Mucosa of descending colon (tissue), 3 donors: ENCODE results near the gene TMEM52B. TPM values are rescaled to one million over a fixed set of nuclear protein-coding genes. Genes with fewer than 3 reads are reported as not detected.

Source experiments
- ATAC-seq: fragments of 200-7000 bp; cut with Tn5 transposase; one replicate; pipeline ENCODE4 v1.9.1; 2020; ENCODE audit warnings: mild to moderate bottlenecking, moderate library complexity
- DNase-seq, 3 donors: peaks; one replicate each; pipeline ENCODE4 v3.0.0-alpha.2; 2020
- H3K36me3 ChIP-seq: fragments of 200-600 bp; one replicate; pipeline ENCODE4 v1.8.0; 2021; ENCODE audit warnings: low read depth, mild to moderate bottlenecking
- H3K4me1 ChIP-seq: fragments of 200-600 bp; one replicate; pipeline ENCODE4 v1.8.0; 2021; ENCODE audit warnings: low read depth, mild to moderate bottlenecking
- H3K4me3 ChIP-seq: fragments of 200-600 bp; one replicate; pipeline ENCODE4 v1.8.0; 2021; ENCODE audit warnings: mild to moderate bottlenecking
- H3K9me3 ChIP-seq: fragments of 200-600 bp; one replicate; pipeline ENCODE4 v1.8.0; 2021; ENCODE audit warnings: mild to moderate bottlenecking
- CTCF ChIP-seq: fragments of 200-600 bp; IDR thresholded peaks from one replicate; pipeline ENCODE4 v1.8.0; 2022; ENCODE audit warnings: antibody characterized with exemption, mild to moderate bottlenecking
- intact Hi-C, 2 donors: fragments of 100-400 bp; cut with DNase I in 1 of 2; cut with micrococcal nuclease in 1 of 2; formaldehyde crosslinking; loops; one replicate each; pipeline versions ENCODE4 v1.11.0 to v1.11.1; 2022; cut with DNase I, micrococcal nuclease
- total RNA-seq, 3 donors: library from RNA; stranded (reverse); fragmentation: NEBNext Ultra II Directional in 2 of 3; extraction: Animal tissue kit (Norgen Biotek cat#: 25700) in 2 of 3; gene quantifications; one replicate each; pipeline versions ENCODE4 v1.2.1 to v1.2.4, GENCODE V29; 2021 to 2023
- donor health status: DM: no; HTN: no; CAD: no; lungs with moderate emphysema.
- donor health status: DM: no; HTN: no; CAD: no.
- donor health status: DM: no; HTN: yes; CAD: no.

Gene TMEM52B
- total RNA-seq, 3 donors from 2014 or later, result 0.10 TPM; not detected in 2

GRCh38 chr12:10136637-10137205 lies 42.1 kb upstream of the TMEM52B start:
- intact Hi-C loops, result no loop called here
- Histone ChIP-seq H3K4me1 (no peaks in the 10 kb centered on the region), H3K36me3 (no peaks in the 10 kb centered on the region), H3K9me3 (no peaks in the 10 kb centered on the region), H3K4me3 (no peak overlapping the region)
- no peak for DNase-seq
- no peak for TF ChIP-seq CTCF
- ATAC-seq, result no peak

- Histone ChIP-seq H3K4me1 (no peaks in the 10 kb centered on the region), H3K9me3 (no peaks in the 10 kb centered on the region), H3K36me3 (no peaks in the 10 kb centered on the region), H3K4me3 (no peak overlapping the region)
- intact Hi-C loops, result loop anchor here in 1 of 2 donors (5.0 kb wide), 1 partner anchor 108 kb away; the partner anchor contains the start of gene CLEC9A
- DNase-seq (peak in 1 of 3 donors; percentile 30), ATAC-seq (no peak)
- TF ChIP-seq CTCF, result no peak
Measured at GRCh38 chr12:10140001-10140400, 38.8 kb upstream of the TMEM52B start.

- intact Hi-C loops, result loop anchor here in 1 of 2 donors (5.0 kb wide), 1 partner anchor 111 kb away; the partner anchor contains the start of gene CLEC9A
- H3K4me1 ChIP-seq, result no peaks in the 10 kb centered on the region
- no peak for TF ChIP-seq CTCF
- H3K4me3 ChIP-seq, result no peak overlapping the region
- H3K9me3 ChIP-seq, result no peaks in the 10 kb centered on the region
- DNase-seq, result no peak
- no peaks in the 10 kb centered on the region for H3K36me3 ChIP-seq
- no peak for ATAC-seq
Measured at GRCh38 chr12:10142976-10143589, 35.7 kb upstream of the TMEM52B start.

- TF ChIP-seq CTCF, result no peak
- no peak for DNase-seq
- Histone ChIP-seq H3K4me1 (no peaks in the 10 kb centered on the region), H3K36me3 (no peaks in the 10 kb centered on the region), H3K4me3 (no peak overlapping the region), H3K9me3 (no peaks in the 10 kb centered on the region)
- ATAC-seq, result no peak
- intact Hi-C loops, result no loop called here
Measured at GRCh38 chr12:10147714-10148403, 31.0 kb upstream of the TMEM52B start.

GRCh38 chr12:10151621-10152020 lies 27.2 kb upstream of the TMEM52B start:
- no peak for DNase-seq

More at GRCh38 chr12:10151621-10152020, 27.2 kb upstream of the TMEM52B start:
- Histone ChIP-seq H3K4me1 (no peaks in the 10 kb centered on the region), H3K9me3 (no peaks in the 10 kb centered on the region), H3K4me3 (no peak overlapping the region), H3K36me3 (no peaks in the 10 kb centered on the region)
- no peak for ATAC-seq
- intact Hi-C loops, result loop anchor here in 1 of 2 donors (2.0 kb wide), 1 partner anchor 39 kb away; no protein-coding TSS in a partner anchor
- TF ChIP-seq CTCF, result no peak
